Activated CD8-positive, alpha-beta T cell treated with anti-CD3 and anti-CD28 coated beads for 36 hours (primary cell): ENCODE data around the gene MANBA. TPM values are rescaled to one million over a fixed set of nuclear protein-coding genes. Genes with fewer than 3 reads are reported as not detected.

Experiments used
- ATAC-seq: fragments of 200-7000 bp; cut with Tn5 transposase; one replicate; pipeline ENCODE4 v1.10.0; 2021; ENCODE audit warnings: mild to moderate bottlenecking, moderate library complexity
- CTCF ChIA-PET: fragments of 350-600 bp; sonication (Branson Sonifier 250); formaldehyde crosslinking; loops from one replicate; lab custom pipeline; 2021; ENCODE audit warnings: antibody characterized with exemption; lab: Charles Lee
- POLR2A ChIA-PET: fragments of 350-600 bp; sonication (Branson Sonifier 250); formaldehyde crosslinking; loops from one replicate; lab custom pipeline; 2021; ENCODE audit warnings: antibody characterized with exemption; lab: Charles Lee
- DNase-seq: peaks from one replicate; pipeline ENCODE4 v3.0.0-alpha.2; 2020
- H3K27ac Mint-ChIP-seq: one replicate; pipeline ENCODE4 v1.8.0; 2021; ENCODE audit warnings: mild to moderate bottlenecking, mixed read lengths
- H3K27me3 Mint-ChIP-seq: one replicate; pipeline ENCODE4 v1.8.0; 2021; ENCODE audit warnings: mixed read lengths
- H3K36me3 Mint-ChIP-seq: one replicate; pipeline ENCODE4 v1.8.0; 2021; ENCODE audit warnings: low read depth, mixed read lengths
- H3K4me1 Mint-ChIP-seq: one replicate; pipeline ENCODE4 v1.8.0; 2021; ENCODE audit warnings: low read depth, mixed read lengths
- H3K4me3 Mint-ChIP-seq: one replicate; pipeline ENCODE4 v1.8.0; 2021; ENCODE audit warnings: mild to moderate bottlenecking, moderate library complexity, mixed read lengths
- H3K9me3 Mint-ChIP-seq: one replicate; pipeline ENCODE4 v1.8.0; 2021; ENCODE audit warnings: mixed read lengths
- intact Hi-C: fragments of 100-400 bp; cut with micrococcal nuclease; formaldehyde crosslinking; loops from one replicate; pipeline ENCODE4 v1.10.0; 2022
- total RNA-seq, 2 experiments: library from RNA; stranded (reverse); gene quantifications; one replicate each; pipeline ENCODE4 v1.2.3, GENCODE V29; 2021
- TF ChIP-seq, protein P1 (sequence below): fragments of 200-600 bp; IDR thresholded peaks from one replicate; pipeline ENCODE4 v1.8.0; 2022; ENCODE audit warnings: antibody characterized with exemption, mild to moderate bottlenecking

Gene MANBA
- total RNA-seq, 2 experiments from 2014 or later: 14.5 to 16.3 TPM

GRCh38 chr4:102601586-102602227 is 159.1 kb downstream of the MANBA start:
- intact Hi-C loops: no loop called here
- H3K27ac Mint-ChIP-seq: peak overlapping the region; percentile 57
- H3K4me3 Mint-ChIP-seq: no peak overlapping the region
- ChIA-PET POLR2A (no interaction called here), CTCF (interaction anchor here (0.8 kb wide), 1 partner anchor 16 kb away, joined by 3 read pairs; no protein-coding TSS in a partner anchor)
- H3K4me1 Mint-ChIP-seq: peaks cover 60% of the 10 kb centered on the region
- no peak for ATAC-seq
- no peak for DNase-seq
- peaks cover 2% of the 10 kb centered on the region for H3K9me3 Mint-ChIP-seq
- TF ChIP-seq, protein P1, sequence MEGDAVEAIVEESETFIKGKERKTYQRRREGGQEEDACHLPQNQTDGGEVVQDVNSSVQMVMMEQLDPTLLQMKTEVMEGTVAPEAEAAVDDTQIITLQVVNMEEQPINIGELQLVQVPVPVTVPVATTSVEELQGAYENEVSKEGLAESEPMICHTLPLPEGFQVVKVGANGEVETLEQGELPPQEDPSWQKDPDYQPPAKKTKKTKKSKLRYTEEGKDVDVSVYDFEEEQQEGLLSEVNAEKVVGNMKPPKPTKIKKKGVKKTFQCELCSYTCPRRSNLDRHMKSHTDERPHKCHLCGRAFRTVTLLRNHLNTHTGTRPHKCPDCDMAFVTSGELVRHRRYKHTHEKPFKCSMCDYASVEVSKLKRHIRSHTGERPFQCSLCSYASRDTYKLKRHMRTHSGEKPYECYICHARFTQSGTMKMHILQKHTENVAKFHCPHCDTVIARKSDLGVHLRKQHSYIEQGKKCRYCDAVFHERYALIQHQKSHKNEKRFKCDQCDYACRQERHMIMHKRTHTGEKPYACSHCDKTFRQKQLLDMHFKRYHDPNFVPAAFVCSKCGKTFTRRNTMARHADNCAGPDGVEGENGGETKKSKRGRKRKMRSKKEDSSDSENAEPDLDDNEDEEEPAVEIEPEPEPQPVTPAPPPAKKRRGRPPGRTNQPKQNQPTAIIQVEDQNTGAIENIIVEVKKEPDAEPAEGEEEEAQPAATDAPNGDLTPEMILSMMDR: no peak
- peaks cover 78% of the 10 kb centered on the region for H3K36me3 Mint-ChIP-seq
- H3K27me3 Mint-ChIP-seq: no peaks in the 10 kb centered on the region

DNA sequence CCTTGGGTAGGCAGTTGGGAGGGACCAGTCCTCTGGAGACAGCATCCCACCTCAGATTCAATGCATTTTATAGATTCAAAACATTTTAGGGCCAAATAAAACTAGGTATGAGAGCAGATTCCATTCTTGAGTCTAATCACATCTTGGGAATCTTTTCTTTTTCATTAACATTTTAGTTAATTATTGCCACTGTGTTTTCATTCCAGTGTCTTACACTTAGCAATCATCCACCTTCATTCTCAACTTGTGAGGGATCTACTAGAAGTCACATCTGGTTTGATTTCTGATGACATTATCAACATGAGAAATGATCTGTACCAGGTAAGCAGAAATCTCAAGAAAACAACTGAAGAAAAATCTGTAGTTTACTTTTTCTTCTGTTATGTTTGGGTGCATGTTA is 160.1 kb downstream of the MANBA start:
- Mint-ChIP-seq H3K27me3 (no peaks in the 10 kb centered on the region), H3K36me3 (peaks cover 81% of the 10 kb centered on the region), H3K9me3 (peaks cover 2% of the 10 kb centered on the region), H3K4me3 (no peak overlapping the region), H3K4me1 (peaks cover 64% of the 10 kb centered on the region), H3K27ac (peak overlapping the region; percentile 82)
- ChIA-PET POLR2A (interaction anchor here (0.7 kb wide), 1 partner anchor 153 kb away, joined by 3 read pairs; no protein-coding TSS in a partner anchor), CTCF (interaction anchor here (1.7 to 1.9 kb wide), 2 partner anchors 9 to 22 kb away, joined by 4 to 5 read pairs; no protein-coding TSS in a partner anchor)
- ATAC-seq: no peak
- intact Hi-C loops: no loop called here
- no peak for DNase-seq
- TF ChIP-seq, protein P1: no peak

GRCh38 chr4:102599886-102600285 is 160.9 kb downstream of the MANBA start:
- H3K9me3 Mint-ChIP-seq: peaks cover 2% of the 10 kb centered on the region

GRCh38 chr4:102599455-102599854 is 161.3 kb downstream of the MANBA start:
- peaks cover 80% of the 10 kb centered on the region for H3K36me3 Mint-ChIP-seq
- ChIA-PET CTCF (interaction anchor here (1.1 to 1.9 kb wide), 7 partner anchors 10 to 151 kb away, joined by 3 to 5 read pairs (median 4); no protein-coding TSS in a partner anchor), POLR2A (interaction anchor here (1.0 to 2.0 kb wide), 4 partner anchors 14 to 83 kb away, joined by 3 to 10 read pairs (median 4); no protein-coding TSS in a partner anchor)
- H3K27ac Mint-ChIP-seq: peak overlapping the region; percentile 94
- H3K4me1 Mint-ChIP-seq: peaks cover 69% of the 10 kb centered on the region
- peaks cover 2% of the 10 kb centered on the region for H3K9me3 Mint-ChIP-seq
- H3K4me3 Mint-ChIP-seq: peak overlapping the region; percentile 9
- TF ChIP-seq, protein P1: no peak
- ATAC-seq (no peak), DNase-seq (no peak)
- intact Hi-C loops: no loop called here
- H3K27me3 Mint-ChIP-seq: no peaks in the 10 kb centered on the region

More at GRCh38 chr4:102599886-102600285, 160.9 kb downstream of the MANBA start:
- TF ChIP-seq, protein P1: no peak
- H3K36me3 Mint-ChIP-seq: peaks cover 80% of the 10 kb centered on the region
- no peaks in the 10 kb centered on the region for H3K27me3 Mint-ChIP-seq
- ChIA-PET CTCF (interaction anchor here (1.1 to 1.9 kb wide), 7 partner anchors 10 to 151 kb away, joined by 3 to 5 read pairs (median 4); no protein-coding TSS in a partner anchor), POLR2A (interaction anchor here (0.7 to 2.0 kb wide), 5 partner anchors 13 to 152 kb away, joined by 3 to 10 read pairs (median 3); no protein-coding TSS in a partner anchor)
- ATAC-seq (no peak), DNase-seq (no peak)
- peaks cover 68% of the 10 kb centered on the region for H3K4me1 Mint-ChIP-seq
- intact Hi-C loops: no loop called here
- no peak overlapping the region for H3K4me3 Mint-ChIP-seq
- peak overlapping the region; percentile 82 for H3K27ac Mint-ChIP-seq
